Activated T-helper 2 cell treated with anti-CD3 and anti-CD28 coated beads, Interferon-gamma antibody, Interleukin-2, Interleukin-4, amounts not matched to agents 10 μg/mL and 5 μg/mL and 100 μg/mL, durations not matched to agents 14 hours and 24 hours and 36 hours (primary cell): ENCODE data around the gene ALMS1. TPM values are rescaled to one million over a fixed set of nuclear protein-coding genes. Genes with fewer than 3 reads are reported as not detected.
"Not testable (repeated sequence)": the region's sequence is repeated elsewhere in the genome, so short reads cannot be mapped to it uniquely, and the experiment has no call there.

Experiments
- DNase-seq: peaks from one replicate; pipeline ENCODE4 v3.0.0; 2021; ENCODE audit warnings: low spot score
- H3K27ac Mint-ChIP-seq: one replicate; pipeline ENCODE4 v1.8.0; 2021; ENCODE audit warnings: mixed read lengths
- H3K27me3 Mint-ChIP-seq: one replicate; pipeline ENCODE4 v1.8.0; 2021; ENCODE audit warnings: low read depth, mixed read lengths
- H3K36me3 Mint-ChIP-seq: one replicate; pipeline ENCODE4 v1.8.0; 2021; ENCODE audit warnings: low read depth, mixed read lengths
- H3K4me1 Mint-ChIP-seq: one replicate; pipeline ENCODE4 v1.8.0; 2021; ENCODE audit warnings: low read depth, mixed read lengths
- H3K4me3 Mint-ChIP-seq: one replicate; pipeline ENCODE4 v1.8.0; 2021; ENCODE audit warnings: low read depth, mild to moderate bottlenecking, moderate library complexity, mixed read lengths
- H3K9me3 Mint-ChIP-seq: one replicate; pipeline ENCODE4 v1.8.0; 2021; ENCODE audit warnings: mixed read lengths
- intact Hi-C: fragments of 100-400 bp; cut with micrococcal nuclease; formaldehyde crosslinking; loops from one replicate; pipeline ENCODE4 v1.15.1; 2023
- total RNA-seq: library from RNA; stranded (reverse); gene quantifications from 2 replicates; pipeline ENCODE4 v1.2.3, GENCODE V29; 2022

ALMS1 gene
- total RNA-seq, 1 donor from 2014 or later: 21.6 TPM

GRCh38 chr2:73642338-73643018 lies 256.8 kb downstream of the ALMS1 start, which contains the start of gene NAT8:
Gene NAT8, minus strand, starts transcription at chr2:73642422. Its CDS starts 794 bp downstream, at chr2:73641628.
- no peaks in the 10 kb centered on the region for H3K36me3 Mint-ChIP-seq
- no peak for DNase-seq
- no peak within 1 kb of the TSS for H3K27ac Mint-ChIP-seq
- H3K4me3 Mint-ChIP-seq: no peak within 1 kb of the TSS
- intact Hi-C loops: no loop called here
- no peaks in the 10 kb centered on the region for H3K9me3 Mint-ChIP-seq
- peaks cover 4% of the 10 kb centered on the region for H3K27me3 Mint-ChIP-seq
- no peaks in the 10 kb centered on the region for H3K4me1 Mint-ChIP-seq

GRCh38 chr2:73647690-73648089 lies 262.1 kb downstream of the ALMS1 start:
- DNase-seq, H3K27me3 Mint-ChIP-seq, H3K9me3 Mint-ChIP-seq, H3K4me3 Mint-ChIP-seq, intact Hi-C loops, H3K27ac Mint-ChIP-seq, H3K36me3 Mint-ChIP-seq, H3K4me1 Mint-ChIP-seq: not testable (repeated sequence)

GRCh38 chr2:73651591-73652230 lies 266.1 kb downstream of the ALMS1 start:
- DNase-seq: no peak
- H3K4me1 Mint-ChIP-seq: no peaks in the 10 kb centered on the region
- no peak overlapping the region for H3K27ac Mint-ChIP-seq
- peaks cover 5% of the 10 kb centered on the region for H3K27me3 Mint-ChIP-seq
- H3K9me3 Mint-ChIP-seq: no peaks in the 10 kb centered on the region
- H3K4me3 Mint-ChIP-seq: no peak overlapping the region
- H3K36me3 Mint-ChIP-seq: no peaks in the 10 kb centered on the region
- intact Hi-C loops: no loop called here

- peaks cover 2% of the 10 kb centered on the region for H3K27me3 Mint-ChIP-seq
- H3K4me1 Mint-ChIP-seq: no peaks in the 10 kb centered on the region
These were observed 266.7 kb downstream of the ALMS1 start for GRCh38 chr2:73652348-73652747.

GRCh38 chr2:73654175-73654574 lies 268.5 kb downstream of the ALMS1 start:
- Mint-ChIP-seq H3K4me3 (no peak overlapping the region), H3K27me3 (peaks cover 2% of the 10 kb centered on the region), H3K9me3 (no peaks in the 10 kb centered on the region), H3K4me1 (no peaks in the 10 kb centered on the region), H3K36me3 (no peaks in the 10 kb centered on the region), H3K27ac (no peak overlapping the region)
- DNase-seq: no peak
- intact Hi-C loops: no loop called here

More at GRCh38 chr2:73652348-73652747, 266.7 kb downstream of the ALMS1 start:
- no peaks in the 10 kb centered on the region for H3K36me3 Mint-ChIP-seq
- H3K27ac Mint-ChIP-seq: no peak overlapping the region
- intact Hi-C loops: no loop called here
- H3K9me3 Mint-ChIP-seq: no peaks in the 10 kb centered on the region
- no peak for DNase-seq
- no peak overlapping the region for H3K4me3 Mint-ChIP-seq

Other genes with a start within 250 kb of the ALMS1 start
- gene NOTO, start 183.3 kb upstream of the ALMS1 start, total RNA-seq: not detected in 2 replicates
- gene SMYD5, start 171.6 kb upstream of the ALMS1 start, total RNA-seq: 48.7 and 51.4 TPM in 2 replicates
- gene PRADC1, start 152.6 kb upstream of the ALMS1 start, total RNA-seq: 10.5 and 11.4 TPM in 2 replicates
- gene CCT7, start 151.5 kb upstream of the ALMS1 start, total RNA-seq: 562 and 584 TPM in 2 replicates
- gene FBXO41, start 101.4 kb upstream of the ALMS1 start, total RNA-seq: 25.3 and 25.7 TPM in 2 replicates
- gene EGR4, start 92.3 kb upstream of the ALMS1 start, total RNA-seq: 0.46 and 0.53 TPM in 2 replicates